A549 (cell line): ENCODE data around the gene AMN.

Experiments
- BHLHE40 ChIP-seq: IDR thresholded peaks from 2 replicates; pipeline ENCODE4 v1.6.1; 2012; ENCODE audit warnings: low read depth, low read length, inconsistent platforms
- CBX2 ChIP-seq: fragments of 200-600 bp; sonication (generic); IDR thresholded peaks from 2 replicates; pipeline ENCODE4 v1.6.1; 2016; ENCODE audit warnings: low read depth, mild to moderate bottlenecking, borderline replicate concordance
- CTCF ChIP-seq: fragments of >200 bp; sonication (Bioruptor Twin); formaldehyde crosslinking; IDR thresholded peaks from 3 replicates; pipeline ENCODE4 v1.5.1; 2016
- ESRRA ChIP-seq: fragments of 150-350 bp; IDR thresholded peaks from 2 replicates; pipeline ENCODE4 v1.6.1; 2014; ENCODE audit warnings: mild to moderate bottlenecking, low read length, borderline replicate concordance
- JUN ChIP-seq, 2 experiments: fragments of >200 bp; sonication (Bioruptor Twin); formaldehyde crosslinking; IDR thresholded peaks; 2 replicates in 1 of 2; 3 replicates in 1 of 2; pipeline ENCODE4 v1.6.1; 2016 to 2017
- PHF8 ChIP-seq: fragments of 200-600 bp; sonication (generic); IDR thresholded peaks from 2 replicates; pipeline ENCODE4 v1.6.1; 2016; ENCODE audit warnings: low read depth, mild to moderate bottlenecking, antibody characterized with exemption, moderate library complexity, borderline replicate concordance
- POLR2A ChIP-seq: IDR thresholded peaks from 2 replicates; pipeline ENCODE4 v1.6.1; 2012; ENCODE audit warnings: mild to moderate bottlenecking, low read length
- REST ChIP-seq: fragments of 200-600 bp; sonication (generic); IDR thresholded peaks from 2 replicates; pipeline ENCODE4 v1.6.1; 2016; ENCODE audit warnings: antibody characterized with exemption, mild to moderate bottlenecking, moderate library complexity
- RNF2 ChIP-seq: fragments of 200-600 bp; sonication (generic); IDR thresholded peaks from 2 replicates; pipeline ENCODE4 v1.6.1; 2016; ENCODE audit warnings: low read depth, mild to moderate bottlenecking, antibody characterized with exemption, moderate library complexity, borderline replicate concordance
- ZFP36 ChIP-seq: fragments of 450-650 bp; IDR thresholded peaks from 2 replicates; pipeline ENCODE4 v1.6.1; 2014; ENCODE audit warnings: borderline replicate concordance; ENCODE audit not compliant: partially characterized antibody

DNA sequence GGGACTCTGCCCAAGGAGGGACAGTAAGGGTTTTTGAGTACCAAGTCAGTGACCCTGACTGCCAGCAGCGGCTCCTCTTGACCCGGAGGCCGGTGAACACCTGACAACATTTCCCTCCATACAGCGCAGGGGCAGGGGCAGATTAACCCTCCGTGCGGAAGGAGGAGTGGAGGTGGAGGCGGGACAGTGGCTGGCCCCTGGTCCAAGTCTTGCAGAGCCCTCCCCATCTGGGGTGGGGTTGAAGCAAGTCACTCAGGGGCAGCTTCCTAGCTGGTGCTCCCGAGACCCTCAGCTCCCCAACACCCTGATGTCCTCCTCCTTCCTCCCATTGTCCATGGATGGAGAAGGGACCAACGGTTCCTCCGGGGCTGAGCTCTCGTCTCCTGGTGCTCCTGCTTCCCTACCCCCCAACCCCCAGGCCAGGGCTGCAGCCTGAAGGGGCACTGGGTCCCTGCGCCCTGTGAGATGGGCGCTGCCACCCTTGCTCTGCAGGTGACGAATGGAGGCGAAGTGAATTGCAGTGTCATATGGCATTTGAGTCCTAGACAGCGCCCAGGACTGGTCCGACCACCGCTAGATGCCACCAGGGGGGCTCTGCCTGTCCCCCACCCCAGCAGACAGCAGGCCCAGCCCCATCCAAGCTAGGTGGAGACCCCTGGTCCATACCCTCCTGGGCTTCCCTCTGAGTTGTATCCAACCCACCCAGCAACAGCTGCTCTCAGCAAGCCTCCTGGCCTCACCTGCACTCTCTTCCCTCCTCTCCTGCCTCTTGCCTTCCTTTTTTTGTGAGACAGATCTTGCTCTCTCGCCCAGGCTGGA lies 7.0 kb upstream of the AMN start:
- no peak for TF ChIP-seq POLR2A
- TF ChIP-seq ESRRA = no peak
- TF ChIP-seq BHLHE40 = no peak
- TF ChIP-seq CTCF = no peak
- no peak for TF ChIP-seq REST
- TF ChIP-seq PHF8 = no peak
- no peak for TF ChIP-seq JUN (IDR thresholded peaks at IDR 0.05)
- no peak for TF ChIP-seq CBX2
- no peak for TF ChIP-seq ZFP36
- no peak for TF ChIP-seq RNF2
